ENCODE measurements around the gene C14orf119. TPM values are rescaled to one million over a fixed set of nuclear protein-coding genes. Genes with fewer than 3 reads are reported as not detected.

The C14orf119 gene
- total RNA-seq, 1 donor from 2014 or later = 40.3 TPM

DNA sequence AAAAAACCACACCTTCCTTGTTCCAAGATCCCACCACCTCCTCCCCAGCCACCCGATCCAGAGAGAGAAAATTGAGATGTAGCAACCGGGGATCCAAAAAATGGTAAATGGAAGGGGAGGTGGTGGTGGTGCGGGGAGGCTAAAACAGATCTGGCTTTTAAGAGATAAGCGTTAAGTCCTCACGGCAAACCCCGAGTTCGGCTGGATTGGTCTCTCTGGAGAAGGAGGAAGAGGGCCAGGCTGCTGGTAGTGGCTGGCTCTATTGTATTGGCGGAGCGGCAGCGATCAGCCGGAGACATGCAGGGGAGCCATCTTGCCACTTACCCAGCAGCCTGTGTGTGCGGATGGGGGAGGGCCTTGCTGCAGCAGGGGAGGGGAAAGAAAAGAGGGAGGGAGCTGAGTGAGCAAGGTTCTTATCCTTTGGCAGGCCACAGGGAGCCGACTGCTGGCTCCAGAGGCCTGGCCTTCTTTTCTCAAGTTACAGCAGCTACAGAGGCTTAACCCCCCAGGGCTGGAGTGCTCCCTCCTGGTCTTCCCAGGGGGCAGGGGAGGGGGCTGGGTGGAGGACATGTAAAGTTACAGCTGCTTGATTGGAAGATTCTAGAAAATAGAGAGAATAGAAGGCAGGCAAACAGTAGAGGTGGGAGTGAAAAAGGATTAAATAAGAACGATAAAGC is 23.9 kb upstream of the C14orf119 start:
- Mint-ChIP-seq H3K36me3 (ENCODE audit: unreplicated experiment) (peaks cover 5% of the 10 kb centered on the region), H3K9me3 (ENCODE audit: unreplicated experiment) (peaks cover 5% of the 10 kb centered on the region), H3K4me1 (ENCODE audit: low read depth, unreplicated experiment) (peaks cover 25% of the 10 kb centered on the region), H3K27ac (ENCODE audit: unreplicated experiment) (peak overlapping the region; percentile 93), H3K27me3 (ENCODE audit: unreplicated experiment) (peaks cover 5% of the 10 kb centered on the region), H3K4me3 (ENCODE audit: unreplicated experiment) (peak overlapping the region; percentile 94)
- peak; percentile 85 for DNase-seq
- TF ChIP-seq, protein P1, sequence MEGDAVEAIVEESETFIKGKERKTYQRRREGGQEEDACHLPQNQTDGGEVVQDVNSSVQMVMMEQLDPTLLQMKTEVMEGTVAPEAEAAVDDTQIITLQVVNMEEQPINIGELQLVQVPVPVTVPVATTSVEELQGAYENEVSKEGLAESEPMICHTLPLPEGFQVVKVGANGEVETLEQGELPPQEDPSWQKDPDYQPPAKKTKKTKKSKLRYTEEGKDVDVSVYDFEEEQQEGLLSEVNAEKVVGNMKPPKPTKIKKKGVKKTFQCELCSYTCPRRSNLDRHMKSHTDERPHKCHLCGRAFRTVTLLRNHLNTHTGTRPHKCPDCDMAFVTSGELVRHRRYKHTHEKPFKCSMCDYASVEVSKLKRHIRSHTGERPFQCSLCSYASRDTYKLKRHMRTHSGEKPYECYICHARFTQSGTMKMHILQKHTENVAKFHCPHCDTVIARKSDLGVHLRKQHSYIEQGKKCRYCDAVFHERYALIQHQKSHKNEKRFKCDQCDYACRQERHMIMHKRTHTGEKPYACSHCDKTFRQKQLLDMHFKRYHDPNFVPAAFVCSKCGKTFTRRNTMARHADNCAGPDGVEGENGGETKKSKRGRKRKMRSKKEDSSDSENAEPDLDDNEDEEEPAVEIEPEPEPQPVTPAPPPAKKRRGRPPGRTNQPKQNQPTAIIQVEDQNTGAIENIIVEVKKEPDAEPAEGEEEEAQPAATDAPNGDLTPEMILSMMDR (IDR thresholded peaks at IDR 0.05; ENCODE audit: partially characterized antibody, unreplicated experiment) = no peak

DNA sequence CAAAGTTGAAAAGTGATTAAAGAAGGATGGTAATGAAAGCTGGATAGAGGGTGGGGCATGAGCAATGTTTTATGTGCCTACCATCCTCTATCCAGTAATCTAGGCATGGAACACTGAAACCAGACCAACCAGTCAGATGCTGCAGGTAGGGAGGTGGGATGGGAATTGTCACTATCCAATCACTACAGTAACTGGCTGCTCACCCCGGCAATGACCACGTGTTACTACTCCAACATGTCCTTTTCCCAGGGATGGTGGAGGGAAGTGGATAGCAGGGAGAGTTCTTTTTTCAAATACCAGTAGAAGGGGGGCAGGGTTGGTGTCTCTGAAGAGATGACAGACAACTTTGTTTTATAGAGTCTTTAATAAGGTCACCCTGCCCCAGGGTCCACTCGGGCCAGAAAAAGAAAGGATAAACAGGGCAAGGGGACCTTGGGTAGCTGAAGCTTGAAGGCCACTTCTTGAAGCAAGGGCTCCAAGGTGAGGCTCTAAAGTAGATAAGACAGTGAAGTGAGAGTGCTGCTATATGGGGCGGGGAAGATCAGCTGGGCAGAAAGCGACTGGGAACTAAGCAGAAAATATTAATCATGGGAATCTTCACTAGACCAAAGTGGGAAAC is 23.3 kb upstream of the C14orf119 start:
- no peak for DNase-seq
- TF ChIP-seq, protein P1 (IDR thresholded peaks at IDR 0.05; ENCODE audit: partially characterized antibody, unreplicated experiment) = no peak
- peaks cover 5% of the 10 kb centered on the region for H3K27me3 Mint-ChIP-seq (ENCODE audit: unreplicated experiment)
- H3K9me3 Mint-ChIP-seq (ENCODE audit: unreplicated experiment) = peaks cover 5% of the 10 kb centered on the region
- peaks cover 25% of the 10 kb centered on the region for H3K4me1 Mint-ChIP-seq (ENCODE audit: low read depth, unreplicated experiment)
- H3K27ac Mint-ChIP-seq (ENCODE audit: unreplicated experiment) = peak overlapping the region; percentile 93
- peak overlapping the region; percentile 94 for H3K4me3 Mint-ChIP-seq (ENCODE audit: unreplicated experiment)
- H3K36me3 Mint-ChIP-seq (ENCODE audit: unreplicated experiment) = peaks cover 1% of the 10 kb centered on the region

DNA sequence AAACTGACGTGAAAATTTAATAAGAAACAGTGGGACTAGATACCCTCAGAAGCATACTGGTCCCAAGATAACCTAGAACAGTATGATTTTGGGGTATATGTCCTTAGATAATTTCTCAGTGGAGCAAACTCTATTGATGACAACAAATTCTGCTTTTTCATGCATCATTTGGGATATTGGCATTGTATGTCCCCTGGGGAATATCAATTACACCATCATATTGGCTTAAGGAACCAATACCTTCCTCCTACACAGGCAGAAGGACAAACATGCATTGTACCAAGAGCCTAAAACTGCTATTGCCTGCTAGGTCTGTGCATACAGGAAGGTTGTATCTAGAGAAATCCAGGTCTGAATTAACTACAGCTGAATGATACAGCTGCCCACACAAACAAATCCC is 20.4 kb upstream of the C14orf119 start:
- TF ChIP-seq, protein P1 (IDR thresholded peaks at IDR 0.05; ENCODE audit: partially characterized antibody, unreplicated experiment) = no peak
- Mint-ChIP-seq H3K36me3 (ENCODE audit: unreplicated experiment) (no peaks in the 10 kb centered on the region), H3K4me3 (ENCODE audit: unreplicated experiment) (no peak overlapping the region), H3K27ac (ENCODE audit: unreplicated experiment) (no peak overlapping the region), H3K9me3 (ENCODE audit: unreplicated experiment) (peaks cover 5% of the 10 kb centered on the region), H3K27me3 (ENCODE audit: unreplicated experiment) (peaks cover 5% of the 10 kb centered on the region), H3K4me1 (ENCODE audit: low read depth, unreplicated experiment) (peaks cover 16% of the 10 kb centered on the region)
- no peak for DNase-seq

DNA sequence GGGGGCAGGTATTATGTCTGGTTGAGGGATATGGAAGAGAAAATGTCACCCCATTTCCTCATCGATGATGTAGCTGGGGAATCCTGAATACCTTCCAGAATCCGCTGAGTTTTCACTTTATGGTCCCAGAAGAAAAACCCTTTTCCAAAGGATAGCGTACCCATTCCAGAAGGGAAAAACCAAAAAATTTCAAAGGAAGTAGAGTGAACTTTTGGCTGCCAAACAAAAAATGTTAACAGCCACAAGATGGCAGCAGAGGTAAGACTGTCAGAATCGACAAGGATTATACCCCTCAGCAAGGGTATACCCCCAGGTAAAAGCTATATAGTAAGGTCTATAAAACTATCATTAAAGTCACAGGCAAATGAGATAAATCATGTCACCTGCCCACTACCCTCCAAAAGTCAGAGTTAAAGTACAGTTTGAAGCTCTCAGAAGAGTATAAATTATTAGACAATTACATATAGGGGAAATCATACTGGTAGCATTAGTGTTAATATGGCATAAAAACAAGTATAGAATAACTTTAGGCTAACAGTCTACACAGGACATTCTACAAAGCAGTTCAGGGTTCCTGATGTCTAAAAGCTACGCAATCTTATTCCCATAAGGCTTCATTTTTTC is 18.4 kb upstream of the C14orf119 start:
- DNase-seq = no peak
- Mint-ChIP-seq H3K27ac (ENCODE audit: unreplicated experiment) (no peak overlapping the region), H3K36me3 (ENCODE audit: unreplicated experiment) (peaks cover 5% of the 10 kb centered on the region), H3K27me3 (ENCODE audit: unreplicated experiment) (peaks cover 2% of the 10 kb centered on the region), H3K4me1 (ENCODE audit: low read depth, unreplicated experiment) (peaks cover 9% of the 10 kb centered on the region), H3K4me3 (ENCODE audit: unreplicated experiment) (no peak overlapping the region), H3K9me3 (ENCODE audit: unreplicated experiment) (peaks cover 1% of the 10 kb centered on the region)
- TF ChIP-seq, protein P1 (IDR thresholded peaks at IDR 0.05; ENCODE audit: partially characterized antibody, unreplicated experiment) = peak; percentile 74

- Mint-ChIP-seq H3K36me3 (ENCODE audit: unreplicated experiment) (peaks cover 5% of the 10 kb centered on the region), H3K9me3 (ENCODE audit: unreplicated experiment) (peaks cover 1% of the 10 kb centered on the region), H3K27ac (ENCODE audit: unreplicated experiment) (no peak overlapping the region), H3K4me1 (ENCODE audit: low read depth, unreplicated experiment) (peaks cover 4% of the 10 kb centered on the region), H3K27me3 (ENCODE audit: unreplicated experiment) (peaks cover 2% of the 10 kb centered on the region), H3K4me3 (ENCODE audit: unreplicated experiment) (no peak overlapping the region)
- TF ChIP-seq, protein P1 (IDR thresholded peaks at IDR 0.05; ENCODE audit: partially characterized antibody, unreplicated experiment) = no peak
- DNase-seq = no peak
Observed at GRCh38 chr14:23077962-23078361, 17.3 kb upstream of the C14orf119 start.
